Body of pancreas (tissue), 4 donors: ENCODE measurements around the gene PTPN1.
A peak's percentile ranks its signal among the peaks of the same experiment; 100 is the strongest.

ENCODE experiments used
- CTCF ChIP-seq, 7 experiments: fragments of 450-650 bp in 4 of 7; fragments of 200-600 bp in 3 of 7; sonication (generic) in 3 of 7; IDR thresholded peaks; one replicate each; pipeline ENCODE4 v1.5.1; 2016 to 2019; ENCODE audit warnings: antibody characterized with exemption in 7 of 7
- POLR2A ChIP-seq, 3 donors: fragments of 450-650 bp; IDR thresholded peaks; one replicate each; pipeline ENCODE4 v1.6.1; 2016; ENCODE audit warnings: antibody characterized with exemption in 3 of 3, mild to moderate bottlenecking in 2 of 3

DNA sequence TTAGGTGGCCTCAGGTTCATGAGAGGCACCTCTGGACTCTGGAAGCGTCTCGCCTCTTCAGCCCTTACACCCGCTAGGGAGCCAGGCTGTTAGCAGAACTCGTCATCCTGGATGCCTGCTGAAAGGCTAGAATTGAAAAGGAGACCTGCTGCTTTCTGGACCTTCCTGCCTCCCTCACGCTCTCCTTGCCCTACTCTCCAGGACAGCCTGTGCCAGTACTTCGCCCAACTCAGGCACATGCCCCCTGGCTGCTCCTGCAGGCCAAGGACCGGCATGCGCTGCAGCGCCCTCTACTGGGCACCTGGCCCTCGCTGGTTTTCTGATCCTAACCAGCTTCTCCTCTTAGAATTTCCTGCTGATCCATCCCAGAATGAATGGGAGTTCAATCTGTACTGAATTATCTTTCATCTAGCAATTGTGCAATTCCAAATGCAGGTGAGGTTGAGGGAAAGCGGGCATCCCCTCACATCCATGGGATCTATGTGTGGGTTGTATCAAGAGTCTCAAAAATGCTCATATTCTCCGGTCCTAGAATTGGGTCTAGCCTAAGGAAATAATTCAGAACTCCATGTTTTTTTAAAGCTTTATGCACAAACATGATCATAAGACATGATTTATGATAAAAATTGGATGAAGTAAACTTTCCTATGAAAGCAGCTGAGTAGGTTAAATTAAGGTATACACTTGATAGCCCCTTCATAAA is 78.0 kb downstream of the PTPN1 start:
- TF ChIP-seq CTCF (IDR thresholded peaks at IDR 0.05) = peak; percentile 64 to 88 (median 83)
- no peak for TF ChIP-seq POLR2A (IDR thresholded peaks at IDR 0.05)
